Measurements from ENCODE around the gene NOTUM. TPM values are rescaled to one million over a fixed set of nuclear protein-coding genes. Genes with fewer than 3 reads are reported as not detected.

NOTUM gene
- total RNA-seq, 1 donor from 2014 or later, result not detected

GRCh38 chr17:81947189-81947588 lies 13.8 kb downstream of the NOTUM start, which contains the start of gene MYADML2:
MYADML2 (minus strand) TSS chr17:81947233; CDS start chr17:81941741, 5,492 bp downstream.
- no peaks in the 10 kb centered on the region for H3K9me3 ChIP-seq
- intact Hi-C loops (cut with DNase I), result no loop called here
- no peak for DNase-seq (ENCODE audit: extremely low spot score in 2 of 2)
- no peaks in the 10 kb centered on the region for H3K36me3 ChIP-seq
- H3K4me3 ChIP-seq, result no peak within 1 kb of the TSS
- H3K27ac ChIP-seq, result no peak within 1 kb of the TSS
- H3K27me3 ChIP-seq, result no peaks in the 10 kb centered on the region
- H3K4me1 ChIP-seq, result no peaks in the 10 kb centered on the region
- TF ChIP-seq POLR2A (IDR thresholded peaks at IDR 0.05) (no peak), POLR2AphosphoS5 (IDR thresholded peaks at IDR 0.05; ENCODE audit: insufficient read depth in 1 of 2, low read depth in 1 of 2) (no peak), CTCF (IDR thresholded peaks at IDR 0.05) (no peak)

GRCh38 chr17:81944858-81945257 lies 16.1 kb downstream of the NOTUM start:
- TF ChIP-seq POLR2AphosphoS5 (IDR thresholded peaks at IDR 0.05; ENCODE audit: insufficient read depth in 1 of 2, low read depth in 1 of 2) (no peak), POLR2A (IDR thresholded peaks at IDR 0.05) (no peak), CTCF (IDR thresholded peaks at IDR 0.05) (no peak)
- intact Hi-C loops (cut with DNase I), result no loop called here
- H3K27me3 ChIP-seq, result peaks cover 4% of the 10 kb centered on the region
- peaks cover 4% of the 10 kb centered on the region for H3K4me1 ChIP-seq
- no peaks in the 10 kb centered on the region for H3K36me3 ChIP-seq
- no peak overlapping the region for H3K4me3 ChIP-seq
- DNase-seq (ENCODE audit: extremely low spot score in 2 of 2), result no peak
- no peaks in the 10 kb centered on the region for H3K9me3 ChIP-seq
- H3K27ac ChIP-seq, result no peak overlapping the region

- no peak overlapping the region for H3K4me3 ChIP-seq
- TF ChIP-seq POLR2A (IDR thresholded peaks at IDR 0.05) (no peak), POLR2AphosphoS5 (IDR thresholded peaks at IDR 0.05; ENCODE audit: insufficient read depth in 1 of 2, low read depth in 1 of 2) (no peak), CTCF (IDR thresholded peaks at IDR 0.05) (no peak)
- peaks cover 12% of the 10 kb centered on the region for H3K4me1 ChIP-seq
- H3K27ac ChIP-seq, result no peak overlapping the region
- H3K27me3 ChIP-seq, result peaks cover 4% of the 10 kb centered on the region
- intact Hi-C loops (cut with DNase I), result no loop called here
- H3K36me3 ChIP-seq, result no peaks in the 10 kb centered on the region
- no peaks in the 10 kb centered on the region for H3K9me3 ChIP-seq
- no peak for DNase-seq (ENCODE audit: extremely low spot score in 2 of 2)
These were observed 18.8 kb downstream of the NOTUM start for GRCh38 chr17:81942167-81942553.

- intact Hi-C loops (cut with DNase I), result no loop called here
- Histone ChIP-seq H3K9me3 (no peaks in the 10 kb centered on the region), H3K4me1 (peaks cover 16% of the 10 kb centered on the region), H3K27me3 (peaks cover 4% of the 10 kb centered on the region), H3K36me3 (no peaks in the 10 kb centered on the region), H3K4me3 (no peak overlapping the region), H3K27ac (no peak overlapping the region)
- DNase-seq (ENCODE audit: extremely low spot score in 2 of 2), result no peak
- no peak for TF ChIP-seq POLR2AphosphoS5 (IDR thresholded peaks at IDR 0.05; ENCODE audit: insufficient read depth in 1 of 2, low read depth in 1 of 2)
- TF ChIP-seq POLR2A (IDR thresholded peaks at IDR 0.05), result no peak
- no peak for TF ChIP-seq CTCF (IDR thresholded peaks at IDR 0.05)
These were observed 19.4 kb downstream of the NOTUM start for GRCh38 chr17:81941484-81942166.
